Smooth muscle cell (in vitro differentiated cells): Measurements from ENCODE around the gene SOX8. TPM values are rescaled to one million over a fixed set of nuclear protein-coding genes. Genes with fewer than 3 reads are reported as not detected.

Experiments used
- DNase-seq: peaks from one replicate; lab custom pipeline; 2025; ENCODE audit not compliant: unreplicated experiment; lab: John Stamatoyannopoulos, UW
- H2AFZ ChIP-seq: fragments of 200-600 bp; sonication (generic); 2 replicates; pipeline ENCODE4 v1.6.0; 2016; ENCODE audit warnings: antibody characterized with exemption, low read depth, mild to moderate bottlenecking
- H3F3A ChIP-seq: fragments of 200-600 bp; sonication (generic); 2 replicates; pipeline ENCODE4 v1.6.0; 2017; ENCODE audit warnings: antibody characterized with exemption, low read depth
- H3K27ac ChIP-seq: fragments of 200-600 bp; sonication (generic); 2 replicates; pipeline ENCODE4 v1.5.1; 2016; ENCODE audit warnings: low read depth, mild to moderate bottlenecking
- H3K27me3 ChIP-seq: fragments of 200-600 bp; sonication (generic); 2 replicates; pipeline ENCODE4 v1.6.1; 2016; ENCODE audit warnings: low read depth, mild to moderate bottlenecking
- H3K36me3 ChIP-seq: fragments of 200-600 bp; sonication (generic); 2 replicates; pipeline ENCODE4 v1.5.1; 2016; ENCODE audit warnings: low read depth
- H3K4me1 ChIP-seq: fragments of 200-600 bp; sonication (generic); 2 replicates; pipeline ENCODE4 v1.5.1; 2016; ENCODE audit warnings: low read depth
- H3K4me2 ChIP-seq: fragments of 200-600 bp; sonication (generic); 2 replicates; pipeline ENCODE4 v1.6.0; 2016; ENCODE audit warnings: mild to moderate bottlenecking
- H3K4me3 ChIP-seq: fragments of 200-600 bp; sonication (generic); 2 replicates; pipeline ENCODE4 v1.5.1; 2016; ENCODE audit warnings: mild to moderate bottlenecking
- H3K79me2 ChIP-seq: fragments of 200-600 bp; sonication (generic); 2 replicates; pipeline ENCODE4 v1.6.0; 2016; ENCODE audit warnings: low read depth, mild to moderate bottlenecking
- H3K9ac ChIP-seq: fragments of 200-600 bp; sonication (generic); 2 replicates; pipeline ENCODE4 v1.6.0; 2016; ENCODE audit warnings: low read depth
- H3K9me3 ChIP-seq: fragments of 200-600 bp; sonication (generic); replicated peaks from 2 replicates; pipeline ENCODE4 v1.5.1; 2016; ENCODE audit warnings: low read depth
- H4K20me1 ChIP-seq: fragments of 200-600 bp; sonication (generic); 2 replicates; pipeline ENCODE4 v1.6.0; 2016; ENCODE audit warnings: low read depth
- CTCF ChIP-seq: fragments of 200-600 bp; sonication (generic); IDR thresholded peaks from 2 replicates; pipeline ENCODE4 v1.5.1; 2017; ENCODE audit warnings: borderline replicate concordance, mild to moderate bottlenecking, antibody characterized with exemption; ENCODE audit not compliant: insufficient read depth, poor library complexity, severe bottlenecking
- WGBS: methylation state at CpG from one replicate; pipeline ENCODE4 v1.1.7; 2016; ENCODE audit warnings: low lambda C conversion rate; 5-methylcytosine and 5-hydroxymethylcytosine counted together
- polyA plus RNA-seq: library from polyadenylated mRNA; unstranded; fragments of >200 nt; fragmentation: Nextera tagmentation; extraction: Ambion mirVana; gene quantifications from 2 replicates; pipeline ENCODE4 v1.2.1, GENCODE V29; 2016
- total RNA-seq: library from RNA; depleted of rRNA; stranded (reverse); fragments of >200 nt; gene quantifications from 2 replicates; pipeline ENCODE4 v1.2.3, GENCODE V29; 2014

Gene SOX8
- total and polyA plus RNA-seq, 2 experiments from 2014 or later: 1.8 to 3.5 TPM

DNA sequence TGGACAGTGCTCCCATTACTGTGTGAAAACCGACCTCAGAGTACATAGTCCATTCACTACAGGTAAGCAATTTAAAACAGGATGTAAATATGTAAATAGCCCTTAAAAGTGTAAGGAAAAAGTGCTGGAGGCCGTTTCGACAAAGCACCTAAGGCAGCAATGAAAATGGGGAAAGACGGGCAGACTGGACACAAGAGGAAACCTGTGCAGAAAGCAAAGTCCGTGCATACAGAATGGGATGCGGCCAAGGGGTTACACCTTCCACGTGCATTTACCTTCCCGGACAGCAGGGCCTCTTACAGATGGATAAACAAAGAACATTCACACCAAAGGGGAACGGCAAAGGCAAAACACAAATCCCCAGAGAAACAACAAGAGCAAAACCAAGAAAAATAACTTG, 42.8 kb upstream of the SOX8 start:
- Histone ChIP-seq H3K4me2 (no peak overlapping the region), H2AFZ (no peak overlapping the region), H3K4me3 (no peak overlapping the region), H3K4me1 (no peaks in the 10 kb centered on the region), H3K79me2 (no peaks in the 10 kb centered on the region), H3K27me3 (no peaks in the 10 kb centered on the region), H3F3A (no peaks in the 10 kb centered on the region), H3K36me3 (no peaks in the 10 kb centered on the region), H3K9ac (no peak overlapping the region), H4K20me1 (no peaks in the 10 kb centered on the region), H3K27ac (no peak overlapping the region), H3K9me3 (peaks cover 15% of the 10 kb centered on the region)
- no peak for TF ChIP-seq CTCF
- DNase-seq: no peak
- WGBS: 88% methylated on average over 9 of the region's 9 CpGs

- H3K27me3 ChIP-seq: no peaks in the 10 kb centered on the region
- no peaks in the 10 kb centered on the region for H4K20me1 ChIP-seq
- H3F3A ChIP-seq: no peaks in the 10 kb centered on the region
- no peak overlapping the region for H3K27ac ChIP-seq
- no peaks in the 10 kb centered on the region for H3K36me3 ChIP-seq
- no peak overlapping the region for H3K4me2 ChIP-seq
- no peak overlapping the region for H3K4me3 ChIP-seq
- no peak overlapping the region for H3K9ac ChIP-seq
- no peaks in the 10 kb centered on the region for H3K79me2 ChIP-seq
- WGBS: 95% methylated on average over 22 of the region's 27 CpGs
- no peak for TF ChIP-seq CTCF
- H2AFZ ChIP-seq: no peak overlapping the region
- peaks cover 15% of the 10 kb centered on the region for H3K9me3 ChIP-seq
- H3K4me1 ChIP-seq: no peaks in the 10 kb centered on the region
- DNase-seq: no peak
These were observed 42.3 kb upstream of the SOX8 start for GRCh38 chr16:939311-939710.

DNA sequence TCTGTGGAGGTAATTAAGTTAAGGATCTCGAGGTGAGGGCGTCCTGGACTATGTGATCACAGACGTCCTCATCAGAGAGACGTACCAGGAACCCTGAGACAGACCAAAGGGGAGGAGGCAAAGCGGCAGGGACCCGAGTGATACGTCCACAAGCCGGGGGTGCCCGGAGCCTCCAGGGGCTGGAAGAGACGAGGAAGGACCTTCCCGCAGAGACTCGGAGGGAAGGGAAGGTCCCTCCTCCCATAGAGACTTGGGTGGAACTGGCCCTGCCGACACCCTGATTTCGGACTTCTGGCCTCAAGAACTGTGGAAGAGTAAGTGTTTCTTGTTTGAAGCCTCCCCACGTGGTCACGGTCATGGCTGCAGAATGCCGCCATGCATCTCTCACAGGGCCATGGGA, 41.6 kb upstream of the SOX8 start:
- no peaks in the 10 kb centered on the region for H3F3A ChIP-seq
- H4K20me1 ChIP-seq: no peaks in the 10 kb centered on the region
- H3K36me3 ChIP-seq: no peaks in the 10 kb centered on the region
- 95% methylated on average over 17 of the region's 17 CpGs for WGBS
- H3K4me2 ChIP-seq: no peak overlapping the region
- no peak for DNase-seq
- no peaks in the 10 kb centered on the region for H3K79me2 ChIP-seq
- no peak overlapping the region for H3K9ac ChIP-seq
- H3K27ac ChIP-seq: no peak overlapping the region
- H3K4me3 ChIP-seq: no peak overlapping the region
- TF ChIP-seq CTCF: no peak
- peaks cover 15% of the 10 kb centered on the region for H3K9me3 ChIP-seq
- no peak overlapping the region for H2AFZ ChIP-seq
- no peaks in the 10 kb centered on the region for H3K4me1 ChIP-seq
- H3K27me3 ChIP-seq: no peaks in the 10 kb centered on the region

DNA sequence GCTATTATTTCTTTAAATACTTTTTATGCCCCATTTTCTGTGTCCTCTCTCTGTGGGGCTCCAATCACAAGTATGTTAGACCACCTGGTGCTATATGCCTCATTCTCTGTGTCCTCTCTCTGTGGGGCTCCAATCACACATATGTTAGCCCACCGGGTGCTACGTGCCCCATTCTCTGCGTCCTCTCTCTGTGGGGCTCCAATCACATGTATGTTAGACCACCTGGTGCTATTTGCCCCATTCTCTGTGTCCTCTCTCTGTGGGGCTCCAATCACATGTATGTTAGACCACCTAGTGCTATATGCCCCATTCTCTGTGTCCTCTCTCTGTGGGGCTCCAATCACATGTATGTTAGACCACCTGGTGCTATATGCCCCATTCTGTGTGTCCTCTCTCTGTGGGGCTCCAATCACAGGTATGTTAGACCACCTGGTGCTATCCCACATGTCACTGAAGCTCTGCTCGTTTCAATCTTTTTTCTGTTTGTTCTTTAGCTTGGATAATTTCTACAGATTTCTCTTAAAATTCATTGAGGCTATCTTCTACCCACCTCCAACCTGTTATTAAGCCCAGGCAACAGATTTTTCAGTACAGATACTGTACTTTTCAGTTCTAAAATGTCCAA, 39.0 kb upstream of the SOX8 start:
- peaks cover 19% of the 10 kb centered on the region for H4K20me1 ChIP-seq
- WGBS: 92% methylated on average over 4 of the region's 4 CpGs

More for the DNA sequence above, 39.0 kb upstream of the SOX8 start:
- Histone ChIP-seq H3K27me3 (no peaks in the 10 kb centered on the region), H3F3A (no peaks in the 10 kb centered on the region), H3K27ac (no peak overlapping the region), H3K79me2 (no peaks in the 10 kb centered on the region), H3K4me2 (no peak overlapping the region), H2AFZ (no peak overlapping the region), H3K9me3 (peaks cover 15% of the 10 kb centered on the region), H3K36me3 (no peaks in the 10 kb centered on the region), H3K9ac (no peak overlapping the region), H3K4me3 (no peak overlapping the region), H3K4me1 (no peaks in the 10 kb centered on the region)
- no peak for DNase-seq
- TF ChIP-seq CTCF: no peak
